Right lobe of liver (tissue), 6 donors: ENCODE results near the gene BPIFB4. TPM values are rescaled to one million over a fixed set of nuclear protein-coding genes. Genes with fewer than 3 reads are reported as not detected.
"Not testable (repeated sequence)": the region's sequence is repeated elsewhere in the genome, so short reads cannot be mapped to it uniquely, and the experiment has no call there.

Experiments used
- ATAC-seq, 4 donors: fragments of 200-7000 bp; cut with Tn5 transposase; one replicate each; pipeline ENCODE4 v1.9.1; 2020; ENCODE audit warnings: mild to moderate bottlenecking in 4 of 4, moderate library complexity in 4 of 4
- DNase-seq, 3 donors: peaks; one replicate each; pipeline ENCODE4 v3.0.0-alpha.2; 2020
- H3K27ac ChIP-seq, 3 donors: fragments of 200-600 bp; one replicate each; pipeline ENCODE4 v1.8.0; 2022
- H3K27me3 ChIP-seq, 2 donors: fragments of 200-600 bp; one replicate each; pipeline ENCODE4 v1.8.0; 2022
- H3K36me3 ChIP-seq, 4 donors: fragments of 200-600 bp; sonication (generic) in 1 of 4; one replicate each; pipeline versions ENCODE4 v1.5.1 to v1.8.0; 2017 to 2022; ENCODE audit warnings: control low read depth in 1 of 4
- H3K4me1 ChIP-seq, 4 donors: fragments of 200-600 bp; sonication (generic) in 1 of 4; one replicate each; pipeline versions ENCODE4 v1.5.1 to v1.8.0; 2017 to 2022; ENCODE audit warnings: control low read depth in 1 of 4
- H3K4me3 ChIP-seq, 3 donors: fragments of 200-600 bp; one replicate each; pipeline ENCODE4 v1.8.0; 2022
- H3K9me3 ChIP-seq, 4 donors: fragments of 200-600 bp; sonication (generic) in 1 of 4; one replicate each; pipeline versions ENCODE4 v1.5.1 to v1.8.0; 2017 to 2022; ENCODE audit warnings: control low read depth in 1 of 4
- CTCF ChIP-seq, 4 donors: fragments of 200-600 bp in 3 of 4; fragments of 450-650 bp in 1 of 4; IDR thresholded peaks; one replicate each; pipeline versions ENCODE4 v1.5.1 to v1.8.0; 2016 to 2022; ENCODE audit warnings: antibody characterized with exemption in 4 of 4, mild to moderate bottlenecking in 2 of 4
- POLR2A ChIP-seq: fragments of 450-650 bp; IDR thresholded peaks from one replicate; pipeline ENCODE4 v1.6.1; 2017; ENCODE audit warnings: antibody characterized with exemption, mild to moderate bottlenecking
- WGBS: methylation state at CpG from one replicate; pipeline ENCODE4 v1.1.6; 2018; ENCODE audit warnings: low coverage, low lambda C conversion rate; ENCODE audit not compliant: insufficient coverage; ENCODE audit errors: missing lambda C conversion rate; 5-methylcytosine and 5-hydroxymethylcytosine counted together
- intact Hi-C, 2 donors: fragments of 100-400 bp; cut with DNase I; formaldehyde crosslinking; loops; one replicate each; pipeline versions ENCODE4 v1.11.2 to v1.14.1; 2022
- total RNA-seq, 6 experiments: library from RNA; depleted of rRNA in 2 of 6; stranded (reverse); fragments of >200 nt in 2 of 6; fragmentation: NEBNext Ultra II Directional in 3 of 6; extraction: Animal tissue kit (Norgen Biotek cat#: 25700) in 3 of 6; gene quantifications; one replicate each; pipeline versions ENCODE4 v1.1.0 to v1.2.4, GENCODE V29; 2016 to 2023
- donor health status: DM: no; HTN: yes; CAD: no.
- donor health status: DM: no; HTN: no; CAD: no.
- donor health status: DM: no; HTN: no; CAD: no.
- donor health status: DM: no; HTN: yes; CAD: no.
- donor health status: DM: no; HTN: yes; CAD: no.

BPIFB4 gene
- total RNA-seq, 6 experiments from 2014 or later = not detected

- no peak overlapping the region for H3K4me3 ChIP-seq
- WGBS = 83% methylated on average over 8 of the region's 8 CpGs
- DNase-seq = no peak
- H3K27ac ChIP-seq = no peak overlapping the region
- H3K36me3 ChIP-seq = no peaks in the 10 kb centered on the region
- H3K9me3 ChIP-seq = no peaks in the 10 kb centered on the region
- peaks cover 0 to 29% (median 4%) of the 10 kb centered on the region in 4 donors for H3K4me1 ChIP-seq
- intact Hi-C loops = no loop called here
- TF ChIP-seq POLR2A = no peak
- no peak for ATAC-seq
- H3K27me3 ChIP-seq = no peaks in the 10 kb centered on the region
Measured at GRCh38 chr20:33110147-33110825, 30.8 kb downstream of the BPIFB4 start.

GRCh38 chr20:33111306-33111705, 31.9 kb downstream of the BPIFB4 start:
- intact Hi-C loops = no loop called here
- Histone ChIP-seq H3K4me1 (peaks cover 0 to 21% (median 4%) of the 10 kb centered on the region in 4 donors), H3K4me3 (no peak overlapping the region), H3K27ac (no peak overlapping the region), H3K36me3 (no peaks in the 10 kb centered on the region), H3K27me3 (no peaks in the 10 kb centered on the region), H3K9me3 (no peaks in the 10 kb centered on the region)
- ATAC-seq = no peak
- no peak for DNase-seq
- TF ChIP-seq CTCF (IDR thresholded peaks at IDR 0.05) = no peak
- TF ChIP-seq POLR2A = no peak
- no CpG with 5 or more reads among the region's 5 CpGs for WGBS

GRCh38 chr20:33112547-33113386, 33.3 kb downstream of the BPIFB4 start:
- Histone ChIP-seq H3K27ac (peak overlapping the region in 2 of 3 donors; percentile 36 to 50), H3K36me3 (no peaks in the 10 kb centered on the region), H3K4me3 (no peak overlapping the region), H3K9me3 (no peaks in the 10 kb centered on the region), H3K27me3 (no peaks in the 10 kb centered on the region), H3K4me1 (peaks cover 0 to 18% (median 4%) of the 10 kb centered on the region in 4 donors)
- DNase-seq = no peak
- no peak for TF ChIP-seq POLR2A
- TF ChIP-seq CTCF (IDR thresholded peaks at IDR 0.05) = no peak
- intact Hi-C loops = no loop called here
- WGBS = 51% methylated on average over 5 of the region's 7 CpGs
- peak; percentile 47 to 76 (median 69) for ATAC-seq

GRCh38 chr20:33113387-33113908, 34.0 kb downstream of the BPIFB4 start:
- Histone ChIP-seq H3K4me3 (no peak overlapping the region), H3K9me3 (no peaks in the 10 kb centered on the region), H3K4me1 (peaks cover 0 to 18% (median 4%) of the 10 kb centered on the region in 4 donors), H3K27me3 (no peaks in the 10 kb centered on the region), H3K27ac (peak overlapping the region in 2 of 3 donors; percentile 36 to 50), H3K36me3 (no peaks in the 10 kb centered on the region)
- WGBS = 58% methylated on average over 5 of the region's 6 CpGs
- intact Hi-C loops = no loop called here
- peak in 1 of 3 donors; percentile 50 for DNase-seq
- no peak for TF ChIP-seq CTCF (IDR thresholded peaks at IDR 0.05)
- TF ChIP-seq POLR2A = no peak
- ATAC-seq = peak; percentile 75 to 91 (median 86)

- H3K27ac ChIP-seq, H3K4me3 ChIP-seq, H3K27me3 ChIP-seq, DNase-seq, H3K9me3 ChIP-seq, intact Hi-C loops, ATAC-seq, H3K36me3 ChIP-seq: not testable (repeated sequence)
- H3K4me1 ChIP-seq = peaks cover 0 to 18% (median 4%) of the 10 kb centered on the region in 4 donors
- no CpG with 5 or more reads among the region's 34 CpGs for WGBS
Measured at GRCh38 chr20:33115501-33115900, 36.1 kb downstream of the BPIFB4 start.
